Measurements from ENCODE around the gene ZNF790.

ZNF790 gene

GRCh38 chr19:36847968-36848367 lies 9.8 kb upstream of the ZNF790 start:
- DNase-seq (ENCODE audit: low read depth, low spot score): no peak
- in situ Hi-C loops (cut with HindIII; ENCODE audit: low sequenced_read_pairs): no loop called here
- no peak overlapping the region for H3K4me3 ChIP-seq (ENCODE audit: low read depth, low read length)
- TF ChIP-seq CTCF (IDR thresholded peaks at IDR 0.05; ENCODE audit: low read depth, low read length): no peak

DNA sequence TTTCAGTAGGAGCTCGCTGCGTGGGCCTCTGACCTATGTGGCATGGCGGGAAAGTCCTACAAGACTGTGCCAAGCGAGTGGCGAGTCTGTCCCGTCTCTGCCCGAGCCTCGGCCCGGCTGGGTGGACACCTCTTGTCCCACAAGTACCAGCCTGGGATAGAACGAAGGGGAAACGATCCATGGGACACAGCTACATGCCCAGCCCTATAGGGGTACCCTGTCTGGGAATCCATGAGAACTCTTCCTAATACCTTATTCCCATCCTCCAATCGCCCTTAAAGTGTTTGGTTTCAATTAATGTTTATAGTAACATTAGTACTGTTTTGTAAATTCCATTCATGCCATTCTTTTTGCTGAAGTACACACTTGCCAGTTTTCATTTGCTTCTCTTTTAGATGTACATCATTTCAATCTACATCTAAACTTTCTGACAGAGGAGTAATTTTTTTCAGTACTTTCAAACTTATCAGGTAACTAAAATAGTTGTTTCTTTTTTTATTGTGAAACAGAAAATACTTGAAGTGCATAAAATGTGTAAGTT lies 667 bp upstream of the ZNF790 start:
- H3K4me3 ChIP-seq (ENCODE audit: low read depth, low read length): peak overlapping the region; percentile 86
- DNase-seq (ENCODE audit: low read depth, low spot score): no peak
- TF ChIP-seq CTCF (IDR thresholded peaks at IDR 0.05; ENCODE audit: low read depth, low read length): no peak
- in situ Hi-C loops (cut with HindIII; ENCODE audit: low sequenced_read_pairs): no loop called here

GRCh38 chr19:36837176-36837905 lies 846 bp downstream of the ZNF790 start:
- in situ Hi-C loops (cut with HindIII; ENCODE audit: low sequenced_read_pairs): no loop called here
- peak overlapping the region; percentile 86 for H3K4me3 ChIP-seq (ENCODE audit: low read depth, low read length)
- DNase-seq (ENCODE audit: low read depth, low spot score): no peak
- no peak for TF ChIP-seq CTCF (IDR thresholded peaks at IDR 0.05; ENCODE audit: low read depth, low read length)

DNA sequence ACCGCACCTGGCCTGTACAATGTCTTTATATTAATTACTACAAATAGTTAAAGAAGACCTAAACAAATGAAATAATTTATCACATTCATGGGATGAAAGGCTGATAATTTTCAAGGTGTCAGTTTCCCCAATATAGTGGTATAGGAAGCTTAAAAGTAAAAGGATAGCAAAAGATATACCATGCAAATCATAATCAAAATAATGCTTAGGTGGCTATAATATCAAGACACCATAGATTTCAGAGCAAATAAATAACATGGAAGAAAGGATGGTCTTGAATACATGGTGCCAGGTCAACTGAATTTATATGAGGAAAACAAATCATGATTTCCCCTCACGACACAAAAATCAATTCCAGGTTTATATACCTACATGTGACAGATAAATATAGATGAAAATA lies 4.8 kb downstream of the ZNF790 start:
- no peak overlapping the region for H3K4me3 ChIP-seq (ENCODE audit: low read depth, low read length)
- DNase-seq (ENCODE audit: low read depth, low spot score): no peak
- TF ChIP-seq CTCF (IDR thresholded peaks at IDR 0.05; ENCODE audit: low read depth, low read length): no peak
- in situ Hi-C loops (cut with HindIII; ENCODE audit: low sequenced_read_pairs): no loop called here

DNA sequence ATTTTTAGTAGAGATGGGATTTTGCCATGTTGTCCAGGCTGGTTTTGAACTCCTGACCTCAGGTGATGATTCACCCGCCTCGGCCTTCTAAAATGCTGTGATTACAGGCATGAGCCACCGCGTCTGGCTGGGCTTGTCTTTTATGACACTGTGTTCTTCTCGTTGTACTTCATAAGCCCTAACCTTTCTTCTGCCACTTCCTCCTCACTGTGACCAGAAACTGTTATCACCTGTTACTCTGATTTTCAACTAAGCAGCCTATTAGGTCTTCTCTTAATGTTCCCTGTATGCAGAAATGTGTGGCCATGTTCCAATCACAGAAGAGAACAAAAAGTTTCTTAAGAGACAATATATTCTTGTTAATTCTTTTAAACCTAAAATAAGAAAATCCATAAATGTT lies 16.4 kb downstream of the ZNF790 start:
- no peak for DNase-seq (ENCODE audit: low read depth, low spot score)
- in situ Hi-C loops (cut with HindIII; ENCODE audit: low sequenced_read_pairs): no loop called here
- no peak for TF ChIP-seq CTCF (IDR thresholded peaks at IDR 0.05; ENCODE audit: low read depth, low read length)
- H3K4me3 ChIP-seq (ENCODE audit: low read depth, low read length): no peak overlapping the region

DNA sequence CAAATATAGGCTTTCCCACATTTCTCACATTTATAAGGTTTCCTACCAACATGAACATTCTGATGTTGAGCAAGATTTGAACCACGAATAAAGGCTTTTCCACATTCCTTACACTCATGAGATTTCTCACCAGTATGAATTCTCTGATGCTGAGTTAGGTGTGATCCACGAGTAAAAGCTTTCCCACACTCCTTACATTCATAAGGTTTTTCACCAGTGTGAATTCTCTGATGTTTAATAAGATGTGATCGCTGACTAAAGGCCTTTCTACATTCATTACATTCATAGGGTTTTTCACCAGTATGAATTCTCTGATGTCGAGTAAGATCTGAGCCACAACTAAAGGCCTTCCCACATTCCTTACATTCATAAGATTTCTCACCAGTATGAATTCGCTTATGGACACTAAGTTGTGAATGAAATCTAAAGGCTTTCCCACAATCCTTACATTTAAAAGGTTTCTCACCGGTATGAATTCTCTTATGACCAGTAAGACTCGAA lies 19.0 kb downstream of the ZNF790 start:
- TF ChIP-seq CTCF (IDR thresholded peaks at IDR 0.05; ENCODE audit: low read depth, low read length): no peak
- in situ Hi-C loops (cut with HindIII; ENCODE audit: low sequenced_read_pairs): no loop called here
- H3K4me3 ChIP-seq (ENCODE audit: low read depth, low read length): no peak overlapping the region
- no peak for DNase-seq (ENCODE audit: low read depth, low spot score)

Measured in astrocyte of the spinal cord (primary cell).